OCI-LY7 (cell line): ENCODE measurements around the gene CREB3. TPM values are rescaled to one million over a fixed set of nuclear protein-coding genes. Genes with fewer than 3 reads are reported as not detected.

Experiments
- BruUV-seq: library from RNA; stranded (reverse); fragments of 400-500 nt; replicated peaks from 2 replicates; lab custom pipeline; 2021; lab: Mats Ljungman, UMichigan
- CTCF ChIA-PET: fragments of 300-600 bp; sonication (Branson Sonifier 250); formaldehyde crosslinking; loops from one replicate; lab custom pipeline; 2022; ENCODE audit warnings: antibody characterized with exemption; ENCODE audit not compliant: unreplicated experiment; lab: Charles Lee
- POLR2A ChIA-PET: fragments of 300-600 bp; sonication (Branson Sonifier 250); formaldehyde crosslinking; loops from one replicate; lab custom pipeline; 2022; ENCODE audit warnings: antibody characterized with exemption; lab: Charles Lee
- DNase-seq: peaks from one replicate; pipeline ENCODE4 v3.0.0-alpha.2; 2015; ENCODE audit warnings: low spot score
- H2AFZ ChIP-seq: fragments of 200-600 bp; sonication (generic), shearing (Covaris generic); 2 replicates; pipeline ENCODE4 v1.6.1; 2014; ENCODE audit warnings: mild to moderate bottlenecking, antibody characterized with exemption, low read length, moderate library complexity
- H3K27ac ChIP-seq: fragments of 200-600 bp; sonication (generic); 2 replicates; pipeline ENCODE4 v1.5.1; 2014; ENCODE audit warnings: mixed run types, low read depth, mild to moderate bottlenecking, moderate library complexity, low read length, inconsistent platforms; ENCODE audit not compliant: poor library complexity, severe bottlenecking
- H3K36me3 ChIP-seq: fragments of 200-600 bp; sonication (generic); 2 replicates; pipeline ENCODE4 v1.6.1; 2014; ENCODE audit warnings: mild to moderate bottlenecking, antibody characterized with exemption, low read length, moderate library complexity, mixed read lengths; ENCODE audit not compliant: insufficient read depth
- H3K4me1 ChIP-seq: fragments of 200-600 bp; sonication (generic); 2 replicates; pipeline ENCODE4 v1.5.1; 2014; ENCODE audit warnings: mild to moderate bottlenecking, low read length; ENCODE audit not compliant: insufficient read depth, poor library complexity, severe bottlenecking
- H3K4me2 ChIP-seq: fragments of 200-600 bp; sonication (generic); 2 replicates; pipeline ENCODE4 v1.6.1; 2014; ENCODE audit warnings: mild to moderate bottlenecking, low read length
- H3K4me3 ChIP-seq: fragments of 200-600 bp; sonication (generic); 2 replicates; pipeline ENCODE4 v1.5.1; 2014; ENCODE audit warnings: mild to moderate bottlenecking, low read depth, low read length; ENCODE audit not compliant: poor library complexity, severe bottlenecking
- H3K79me2 ChIP-seq: fragments of 200-600 bp; sonication (generic); 2 replicates; pipeline ENCODE4 v1.6.1; 2016; ENCODE audit warnings: low read depth, mild to moderate bottlenecking, low read length, moderate library complexity, mixed read lengths; ENCODE audit not compliant: insufficient read depth
- H3K9me2 ChIP-seq: fragments of 200-600 bp; sonication (generic); 2 replicates; pipeline ENCODE4 v1.6.1; 2016; ENCODE audit warnings: mild to moderate bottlenecking, low read length, mixed read lengths; ENCODE audit not compliant: insufficient read depth
- H3K9me3 ChIP-seq: fragments of 200-600 bp; sonication (generic); 2 replicates; pipeline ENCODE4 v1.6.1; 2014; ENCODE audit warnings: mild to moderate bottlenecking, mixed run types, low read length, mixed read lengths
- H4K20me1 ChIP-seq: fragments of 200-600 bp; sonication (generic); 2 replicates; pipeline ENCODE4 v1.6.1; 2014; ENCODE audit warnings: mild to moderate bottlenecking, antibody characterized with exemption, low read length, moderate library complexity, mixed read lengths; ENCODE audit not compliant: insufficient read depth
- CTCF ChIP-seq: fragments of 200-600 bp; sonication (generic); conservative IDR thresholded peaks from 2 replicates; pipeline ENCODE4 v1.5.1; 2014; ENCODE audit warnings: mild to moderate bottlenecking, antibody characterized with exemption, low read length, moderate library complexity, mixed read lengths
- EZH2phosphoT487 ChIP-seq: fragments of 200-600 bp; sonication (generic); IDR thresholded peaks from 2 replicates; pipeline ENCODE4 v1.6.1; 2018; ENCODE audit warnings: low read depth, borderline replicate concordance, mild to moderate bottlenecking, mixed run types, antibody characterized with exemption, low read length, moderate library complexity, mixed read lengths
- intact Hi-C: fragments of 100-400 bp; cut with micrococcal nuclease; formaldehyde crosslinking; loops from one replicate; pipeline ENCODE4 v1.10.0; 2022; ENCODE audit not compliant: unreplicated experiment
- total RNA-seq, 2 experiments: library from RNA; depleted of rRNA in 1 of 2; stranded (reverse); fragments of >200 nt in 1 of 2; shearing (Covaris generic) in 1 of 2; gene quantifications; 2 replicates each; pipeline ENCODE4 v1.2.3, GENCODE V29; 2014 to 2022

Gene CREB3
- total RNA-seq, 2 experiments from 2014 or later, result 18.2 to 23.0 TPM

- TF ChIP-seq CTCF (no peak), EZH2phosphoT487 (no peak)
- intact Hi-C loops, result no loop called here
Measured at GRCh38 chr9:35716230-35716629, 16.2 kb upstream of the CREB3 start.

GRCh38 chr9:35717132-35717870, 15.2 kb upstream of the CREB3 start:
- Histone ChIP-seq H3K79me2 (no peaks in the 10 kb centered on the region), H3K4me1 (no peaks in the 10 kb centered on the region), H2AFZ (no peak overlapping the region), H3K27ac (no peak overlapping the region), H3K36me3 (peaks cover 97% of the 10 kb centered on the region), H3K4me2 (no peak overlapping the region), H3K4me3 (no peak overlapping the region), H3K9me2 (no peaks in the 10 kb centered on the region), H3K9me3 (no peaks in the 10 kb centered on the region), H4K20me1 (no peaks in the 10 kb centered on the region)
- intact Hi-C loops, result no loop called here
- CTCF ChIA-PET, result no interaction called here
- POLR2A ChIA-PET, result interaction anchor here (1.3 to 1.9 kb wide), 3 partner anchors 9 to 58 kb away, joined by 3 to 6 read pairs (median 3); no protein-coding TSS in a partner anchor
- DNase-seq, result no peak
- BruUV-seq, result no TSS peak
- TF ChIP-seq EZH2phosphoT487 (no peak), CTCF (no peak)

More at GRCh38 chr9:35716230-35716629, 16.2 kb upstream of the CREB3 start:
- no peak overlapping the region for H3K27ac ChIP-seq
- ChIA-PET POLR2A (interaction anchor here (1.9 kb wide), 1 partner anchor 12 kb away, joined by 6 read pairs; no protein-coding TSS in a partner anchor), CTCF (interaction anchor here (1.2 to 1.5 kb wide), 2 partner anchors 13 to 20 kb away, joined by 3 to 6 read pairs; no protein-coding TSS in a partner anchor)
- no peak overlapping the region for H3K4me3 ChIP-seq
- no peaks in the 10 kb centered on the region for H3K4me1 ChIP-seq
- H3K9me3 ChIP-seq, result no peaks in the 10 kb centered on the region
- no peak overlapping the region for H2AFZ ChIP-seq
- peaks cover 97% of the 10 kb centered on the region for H3K36me3 ChIP-seq
- no peaks in the 10 kb centered on the region for H3K9me2 ChIP-seq
- no peak for DNase-seq
- H3K79me2 ChIP-seq, result no peaks in the 10 kb centered on the region
- BruUV-seq, result no TSS peak
- H4K20me1 ChIP-seq, result no peaks in the 10 kb centered on the region
- H3K4me2 ChIP-seq, result no peak overlapping the region
